HG03196 (cell line): Measurements from ENCODE around the gene TMEM132E.

Experiments
- ATAC-seq: cut with Tn5 transposase; IDR thresholded peaks from one replicate; pipeline ENCODE4 v1.9.1; 2021; ENCODE audit not compliant: unreplicated experiment

Gene TMEM132E

GRCh38 chr17:34656801-34657200 is 77.4 kb downstream of the TMEM132E start:
- ATAC-seq, result no peak

- ATAC-seq, result no peak
These were observed 79.6 kb downstream of the TMEM132E start for GRCh38 chr17:34658811-34659560.

- no peak for ATAC-seq
These were observed 84.3 kb downstream of the TMEM132E start for GRCh38 chr17:34663714-34664113.

GRCh38 chr17:34665150-34665806 is 85.9 kb downstream of the TMEM132E start:
- no peak for ATAC-seq

- ATAC-seq, result no peak
These were observed 86.7 kb downstream of the TMEM132E start for GRCh38 chr17:34665819-34666763.

GRCh38 chr17:34667656-34668055 is 88.3 kb downstream of the TMEM132E start:
- ATAC-seq, result no peak

- ATAC-seq, result no peak
These were observed 88.8 kb downstream of the TMEM132E start for GRCh38 chr17:34668206-34668605.

- ATAC-seq, result no peak
These were observed 90.1 kb downstream of the TMEM132E start for GRCh38 chr17:34669511-34669910.

GRCh38 chr17:34670618-34671017 is 91.2 kb downstream of the TMEM132E start:
- no peak for ATAC-seq

GRCh38 chr17:34671191-34671590 is 91.8 kb downstream of the TMEM132E start:
- no peak for ATAC-seq

- ATAC-seq, result no peak
These were observed 92.9 kb downstream of the TMEM132E start for GRCh38 chr17:34672176-34672785.

GRCh38 chr17:34673516-34673915 is 94.1 kb downstream of the TMEM132E start:
- ATAC-seq, result no peak

- ATAC-seq, result no peak
These were observed 94.9 kb downstream of the TMEM132E start for GRCh38 chr17:34673995-34674890.

GRCh38 chr17:34675143-34675542 is 95.8 kb downstream of the TMEM132E start:
- no peak for ATAC-seq

- no peak for ATAC-seq
These were observed 96.2 kb downstream of the TMEM132E start for GRCh38 chr17:34675605-34676004.

- no peak for ATAC-seq
These were observed 100.8 kb downstream of the TMEM132E start for GRCh38 chr17:34680151-34680550.

- no peak for ATAC-seq
These were observed 102.9 kb downstream of the TMEM132E start for GRCh38 chr17:34682305-34682704.

- no peak for ATAC-seq
These were observed 104.0 kb downstream of the TMEM132E start for GRCh38 chr17:34683390-34683789.
